Bronchus fibroblast of lung (primary cell): Measurements from ENCODE around the gene PTP4A1. TPM values are rescaled to one million over a fixed set of nuclear protein-coding genes. Genes with fewer than 3 reads are reported as not detected.

Source experiments
- total RNA-seq: library from RNA; depleted of rRNA; stranded (reverse); fragments of >200 nt; gene quantifications from 2 replicates; pipeline ENCODE4 v1.2.3, GENCODE V29; 2015

PTP4A1 gene
- 14.6 and 14.7 TPM in 2 replicates for total RNA-seq

GRCh38 chr6:63572044-63572746 lies at the start of gene PTP4A1, which contains the start of gene LOC128125822:
Gene PTP4A1 (plus strand): TSS chr6:63572480. CDS start chr6:63576881, 4,401 bp downstream.
Gene LOC128125822 (plus strand): TSS chr6:63572480.

Other genes with a start within 250 kb of the PTP4A1 start
- gene PHF3, start 63.3 kb downstream of the PTP4A1 start, total RNA-seq: 14.6 and 19.5 TPM in 2 replicates